HG03558 (cell line): ENCODE results near the gene PCDH15.

Source experiments
- ATAC-seq: cut with Tn5 transposase; IDR thresholded peaks from one replicate; pipeline ENCODE4 v1.9.1; 2021; ENCODE audit warnings: moderate number of reproducible peaks; ENCODE audit not compliant: unreplicated experiment; ENCODE audit errors: extremely low read depth

PCDH15 gene

GRCh38 chr10:53765311-53765710, 1035.7 kb downstream of the PCDH15 start:
- no peak for ATAC-seq

- no peak for ATAC-seq
These were observed 1046.3 kb downstream of the PCDH15 start for GRCh38 chr10:53754596-53755250.
